ENCODE data around the gene KRT40.

GRCh38 chr17:40951011-40951622, 33.0 kb downstream of the KRT40 start:
- TF ChIP-seq REST (IDR thresholded peaks at IDR 0.05) (no peak), CTCF (IDR thresholded peaks at IDR 0.05; ENCODE audit: low read depth, low read length, missing input control) (no peak), HNF4A (conservative IDR thresholded peaks at IDR 0.05) (no peak)

All from liver (tissue), 3 donors.